Activated CD8-positive, alpha-beta memory T cell treated with anti-CD3 and anti-CD28 coated beads, Interleukin-2, amount 50 U/mL, for 1 hour (primary cell): ENCODE measurements around the gene CTTNBP2.

Source experiments
- DNase-seq: peaks from one replicate; pipeline ENCODE4 v3.0.0-alpha.2; 2020; ENCODE audit errors: extremely low read depth

CTTNBP2 gene, protein sequence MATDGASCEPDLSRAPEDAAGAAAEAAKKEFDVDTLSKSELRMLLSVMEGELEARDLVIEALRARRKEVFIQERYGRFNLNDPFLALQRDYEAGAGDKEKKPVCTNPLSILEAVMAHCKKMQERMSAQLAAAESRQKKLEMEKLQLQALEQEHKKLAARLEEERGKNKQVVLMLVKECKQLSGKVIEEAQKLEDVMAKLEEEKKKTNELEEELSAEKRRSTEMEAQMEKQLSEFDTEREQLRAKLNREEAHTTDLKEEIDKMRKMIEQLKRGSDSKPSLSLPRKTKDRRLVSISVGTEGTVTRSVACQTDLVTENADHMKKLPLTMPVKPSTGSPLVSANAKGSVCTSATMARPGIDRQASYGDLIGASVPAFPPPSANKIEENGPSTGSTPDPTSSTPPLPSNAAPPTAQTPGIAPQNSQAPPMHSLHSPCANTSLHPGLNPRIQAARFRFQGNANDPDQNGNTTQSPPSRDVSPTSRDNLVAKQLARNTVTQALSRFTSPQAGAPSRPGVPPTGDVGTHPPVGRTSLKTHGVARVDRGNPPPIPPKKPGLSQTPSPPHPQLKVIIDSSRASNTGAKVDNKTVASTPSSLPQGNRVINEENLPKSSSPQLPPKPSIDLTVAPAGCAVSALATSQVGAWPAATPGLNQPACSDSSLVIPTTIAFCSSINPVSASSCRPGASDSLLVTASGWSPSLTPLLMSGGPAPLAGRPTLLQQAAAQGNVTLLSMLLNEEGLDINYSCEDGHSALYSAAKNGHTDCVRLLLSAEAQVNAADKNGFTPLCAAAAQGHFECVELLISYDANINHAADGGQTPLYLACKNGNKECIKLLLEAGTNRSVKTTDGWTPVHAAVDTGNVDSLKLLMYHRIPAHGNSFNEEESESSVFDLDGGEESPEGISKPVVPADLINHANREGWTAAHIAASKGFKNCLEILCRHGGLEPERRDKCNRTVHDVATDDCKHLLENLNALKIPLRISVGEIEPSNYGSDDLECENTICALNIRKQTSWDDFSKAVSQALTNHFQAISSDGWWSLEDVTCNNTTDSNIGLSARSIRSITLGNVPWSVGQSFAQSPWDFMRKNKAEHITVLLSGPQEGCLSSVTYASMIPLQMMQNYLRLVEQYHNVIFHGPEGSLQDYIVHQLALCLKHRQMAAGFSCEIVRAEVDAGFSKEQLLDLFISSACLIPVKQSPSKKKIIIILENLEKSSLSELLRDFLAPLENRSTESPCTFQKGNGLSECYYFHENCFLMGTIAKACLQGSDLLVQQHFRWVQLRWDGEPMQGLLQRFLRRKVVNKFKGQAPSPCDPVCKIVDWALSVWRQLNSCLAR (N-terminal part only)

GRCh38 chr7:117873310-117874190 lies at the start of gene CTTNBP2:
Gene CTTNBP2, minus strand, starts transcription at chr7:117873441. Its CDS starts 26 bp downstream, at chr7:117873415.
- no peak for DNase-seq

GRCh38 chr7:117916309-117916708 lies 43.1 kb upstream of the CTTNBP2 start:
- no peak for DNase-seq

- DNase-seq = no peak
Observed at GRCh38 chr7:117912421-117912820, 39.2 kb upstream of the CTTNBP2 start.

GRCh38 chr7:117908031-117908795 lies 35.0 kb upstream of the CTTNBP2 start:
- DNase-seq = no peak

DNA sequence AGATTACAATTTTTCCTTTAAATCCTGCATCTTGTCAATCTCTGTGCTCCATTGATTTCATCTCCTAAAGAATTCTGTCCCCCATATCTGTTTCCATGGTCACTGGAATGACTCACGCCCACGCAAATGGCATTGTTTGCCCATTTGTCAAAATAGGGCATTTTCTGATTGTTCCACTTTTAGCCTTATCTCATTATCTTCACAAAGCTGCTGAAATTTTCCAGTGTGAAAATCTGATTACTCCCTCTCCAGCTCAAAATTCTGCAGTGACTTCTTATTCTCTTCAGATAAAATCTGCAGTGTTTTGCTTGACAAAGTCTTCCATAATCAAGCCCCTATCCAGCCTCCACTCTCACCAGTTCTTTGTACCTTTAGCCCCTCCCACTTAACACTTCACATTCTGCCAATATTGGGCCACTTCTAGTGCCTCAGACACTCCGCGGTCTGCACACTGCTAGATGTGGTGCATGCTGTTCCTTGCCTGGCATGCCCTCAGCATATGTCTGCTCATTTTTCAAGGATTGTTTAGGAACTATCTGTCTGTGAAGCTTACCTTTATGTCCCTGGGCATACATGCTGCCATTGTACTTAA lies 33.9 kb upstream of the CTTNBP2 start:
- no peak for DNase-seq

DNA sequence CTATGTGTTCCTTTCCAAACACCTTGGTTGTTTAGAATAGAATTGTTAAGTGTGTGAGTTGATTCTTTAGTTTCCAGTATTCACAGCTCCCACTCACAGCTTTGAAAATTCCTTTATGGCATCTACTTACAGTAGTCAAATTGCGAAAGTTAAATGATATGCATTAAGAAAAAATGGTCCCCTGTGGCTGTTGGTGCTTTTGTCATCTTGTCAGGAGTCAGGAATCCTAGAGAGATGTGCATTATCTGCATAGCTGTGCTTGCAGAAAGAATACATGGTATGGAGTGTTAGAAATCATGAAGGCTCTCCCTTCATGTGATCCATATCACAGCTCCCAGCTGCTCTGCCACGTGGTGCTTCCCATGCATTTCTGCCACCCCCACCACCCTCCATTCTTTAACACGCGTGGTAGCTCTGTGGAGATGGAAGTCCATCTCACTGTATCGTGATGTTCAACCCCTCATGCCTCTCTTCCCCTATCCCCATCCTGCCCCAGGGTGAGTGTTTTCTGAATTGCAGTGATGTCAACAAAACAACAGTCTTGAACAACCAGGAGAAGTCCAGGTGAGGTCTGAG lies 29.2 kb upstream of the CTTNBP2 start:
- no peak for DNase-seq

- DNase-seq = no peak
Observed at GRCh38 chr7:117901089-117901797, 28.0 kb upstream of the CTTNBP2 start.

DNA sequence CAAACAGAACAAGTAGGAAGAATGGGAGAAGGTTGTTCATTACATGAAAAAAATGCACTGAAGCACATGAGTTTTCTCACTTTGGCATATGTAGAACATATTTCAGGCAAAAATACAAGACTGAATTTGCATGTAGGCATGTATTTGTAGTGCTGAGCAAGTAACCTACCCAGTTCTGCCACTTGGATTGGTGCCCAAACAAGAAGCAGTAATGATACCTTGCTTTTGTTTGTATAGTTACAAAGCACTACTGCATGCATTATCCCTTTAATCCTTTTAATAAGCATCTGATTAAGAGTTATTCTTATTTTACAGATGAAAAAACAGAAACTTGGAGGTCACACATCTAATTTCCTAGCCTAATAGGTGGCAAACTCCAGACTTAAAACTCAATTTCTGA lies 23.1 kb upstream of the CTTNBP2 start:
- DNase-seq = no peak

GRCh38 chr7:117895276-117895675 lies 22.0 kb upstream of the CTTNBP2 start:
- DNase-seq = no peak

- no peak for DNase-seq
Observed at GRCh38 chr7:117894037-117894436, 20.8 kb upstream of the CTTNBP2 start.

DNA sequence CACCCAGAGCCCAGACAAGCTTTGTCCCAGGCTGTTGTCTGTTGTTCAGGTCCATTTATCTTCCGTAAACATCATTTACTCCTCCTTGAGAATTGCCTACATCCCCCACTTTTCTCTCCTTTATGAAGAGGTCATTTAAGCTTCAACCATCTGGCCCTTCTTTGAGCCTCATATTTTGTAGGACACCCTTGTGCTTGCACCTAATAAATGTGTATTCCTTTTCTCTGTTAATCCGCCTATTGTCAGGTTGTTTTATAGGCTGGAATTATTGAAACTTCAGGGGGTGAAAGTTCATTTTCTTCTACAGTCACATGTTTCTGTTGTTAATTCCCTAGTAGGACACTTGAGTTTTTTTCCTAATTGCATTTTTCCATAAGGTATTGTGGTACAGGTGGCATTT lies 19.6 kb upstream of the CTTNBP2 start:
- no peak for DNase-seq

GRCh38 chr7:117889611-117890010 lies 16.4 kb upstream of the CTTNBP2 start:
- DNase-seq = no peak

DNA sequence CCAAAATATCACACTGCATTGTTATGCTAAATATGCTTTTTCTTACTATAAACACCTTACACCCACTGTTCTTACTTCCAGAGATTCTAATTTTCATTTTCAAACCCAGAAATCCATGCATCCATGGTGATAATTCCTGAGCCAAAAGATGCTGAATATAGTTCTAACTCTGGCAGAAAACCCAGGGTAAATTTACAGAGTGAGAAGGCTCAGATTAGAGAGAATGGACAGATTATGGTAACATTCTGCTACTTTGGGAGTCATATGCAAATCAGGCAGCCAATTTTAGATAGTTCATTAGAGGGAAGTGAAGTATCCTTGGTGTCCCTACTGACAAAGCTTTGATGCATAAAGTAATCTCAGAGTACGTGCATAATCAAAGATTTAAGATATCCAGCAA lies 15.4 kb upstream of the CTTNBP2 start:
- DNase-seq = no peak

DNA sequence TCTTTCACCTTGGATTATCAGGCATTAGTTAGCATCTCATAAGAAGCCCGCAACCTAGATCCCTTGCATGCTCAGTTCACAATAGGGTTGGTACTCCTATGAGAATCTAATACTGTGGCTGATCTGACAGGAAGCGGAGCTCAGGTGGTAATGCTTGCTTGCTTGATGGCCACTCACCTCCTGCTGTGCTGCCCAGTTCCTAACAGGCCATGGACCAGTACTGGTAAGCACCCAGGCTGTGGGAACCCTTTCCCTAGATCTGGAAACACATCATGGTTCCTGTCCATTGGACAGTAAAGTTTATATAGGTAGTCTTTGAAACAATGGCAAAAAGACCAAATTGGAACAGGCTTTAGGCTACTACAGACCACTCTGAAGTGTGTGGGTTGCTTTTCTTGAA lies 9.4 kb upstream of the CTTNBP2 start:
- DNase-seq = no peak

GRCh38 chr7:117876761-117877160 lies 3.5 kb upstream of the CTTNBP2 start:
- no peak for DNase-seq

DNA sequence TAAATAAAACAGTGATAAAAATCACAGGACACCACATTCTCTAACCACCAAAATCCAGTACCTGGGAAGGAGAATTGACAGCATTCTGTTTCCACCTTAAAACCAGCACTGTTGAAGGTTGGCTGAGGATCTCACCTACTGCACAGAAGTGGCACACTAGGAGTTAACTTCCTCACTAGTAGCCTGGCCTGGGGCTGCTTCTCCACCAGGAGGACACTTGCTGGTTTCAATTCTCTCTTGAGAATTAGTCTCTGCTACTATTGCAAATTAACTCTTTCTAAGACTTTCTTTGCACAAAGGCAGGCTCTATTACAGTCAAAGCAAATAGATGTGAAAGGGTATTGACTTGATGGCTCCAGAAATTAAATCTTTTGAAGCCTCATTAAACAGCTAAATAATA lies 2.3 kb upstream of the CTTNBP2 start:
- DNase-seq = no peak

DNA sequence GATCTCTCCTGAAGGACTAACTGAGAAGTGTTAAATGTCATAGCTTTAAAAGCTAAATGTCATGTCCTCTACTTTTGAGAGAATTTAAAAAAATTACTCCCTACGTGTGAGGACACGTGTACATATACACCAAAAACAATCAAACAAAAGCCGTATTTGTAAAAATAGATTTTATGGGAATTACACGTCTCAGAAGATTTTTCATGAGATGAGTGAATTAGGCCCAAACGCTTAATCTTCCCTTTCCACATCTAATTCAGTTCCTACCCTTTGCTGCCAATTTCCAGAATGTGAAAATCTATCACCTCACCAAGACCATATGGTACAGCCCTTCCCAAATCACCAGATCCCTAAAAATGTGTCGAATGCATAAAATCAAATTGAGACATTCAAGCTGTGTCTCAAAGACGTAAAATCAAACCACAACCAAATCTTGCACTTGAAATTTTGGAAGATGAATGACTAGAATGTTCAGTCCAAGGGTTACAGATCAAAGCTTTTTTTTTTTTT lies 1.0 kb upstream of the CTTNBP2 start:
- DNase-seq = no peak

DNA sequence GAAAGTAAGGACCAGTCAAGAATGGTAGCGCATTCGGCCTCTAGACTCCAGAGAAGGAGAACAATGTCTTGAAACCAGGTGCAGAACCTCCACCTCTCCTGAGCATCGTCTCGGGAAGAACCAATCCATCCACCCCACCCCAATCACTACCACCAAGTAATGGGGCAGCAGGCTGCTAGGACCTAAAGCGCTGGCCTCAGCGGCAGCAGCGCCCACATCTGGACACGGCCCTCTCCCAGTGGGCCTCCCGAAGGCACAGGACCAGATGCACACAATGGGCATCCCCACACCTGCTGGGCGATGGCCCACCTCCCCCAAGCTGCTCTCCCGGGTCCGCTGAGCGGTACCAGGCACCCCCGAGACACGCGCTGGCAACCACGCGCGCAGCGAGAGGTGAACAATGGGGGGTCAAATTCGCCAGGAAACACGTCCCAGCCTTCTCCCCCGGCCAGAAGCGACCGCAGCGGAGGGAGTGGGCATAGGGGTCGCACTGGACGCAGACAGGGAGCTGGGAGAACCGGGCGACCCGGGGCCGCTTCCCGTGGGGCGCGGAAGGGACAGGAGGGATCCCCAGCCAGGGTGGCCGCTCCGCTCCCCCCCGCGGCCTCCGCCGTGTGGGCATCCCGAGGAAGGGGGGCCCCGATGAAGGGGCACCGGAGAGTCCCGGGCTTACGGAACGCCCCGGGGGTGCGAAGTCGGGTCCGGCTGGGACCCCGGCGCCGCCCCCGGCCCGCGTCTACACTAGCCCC lies 506 bp downstream of the CTTNBP2 start:
- no peak for DNase-seq
